Activated CD4-positive, alpha-beta T cell treated with anti-CD3 and anti-CD28 coated beads, Interleukin-2, amount 50 U/mL, for 16 hours (primary cell): Measurements from ENCODE around the gene GASK1A.
A peak's percentile ranks its signal among the peaks of the same experiment; 100 is the strongest.
"Not testable (repeated sequence)": the region's sequence is repeated elsewhere in the genome, so short reads cannot be mapped to it uniquely, and the experiment has no call there.

Experiments
- DNase-seq: peaks from one replicate; pipeline ENCODE4 v3.0.0-alpha.2; 2020

The GASK1A gene

GRCh38 chr3:42979044-42979972, at the start of gene GASK1A:
TSS of gene GASK1A (plus strand) at chr3:42979311. CDS start at chr3:42979643, 332 bp downstream.
- no peak for DNase-seq

GRCh38 chr3:42934111-42934510, 45.0 kb upstream of the GASK1A start:
- no peak for DNase-seq

GRCh38 chr3:42934910-42935309, 44.2 kb upstream of the GASK1A start:
- DNase-seq, result no peak

GRCh38 chr3:42935472-42935871, 43.6 kb upstream of the GASK1A start:
- DNase-seq, result no peak

- no peak for DNase-seq
Observed at GRCh38 chr3:42936157-42936981, 42.7 kb upstream of the GASK1A start.

- no peak for DNase-seq
Observed at GRCh38 chr3:42937334-42937733, 41.8 kb upstream of the GASK1A start.

- no peak for DNase-seq
Observed at GRCh38 chr3:42942693-42943092, 36.4 kb upstream of the GASK1A start.

- peak; percentile 62 for DNase-seq
Observed at GRCh38 chr3:42946050-42946449, 33.1 kb upstream of the GASK1A start.

- DNase-seq, result no peak
Observed at GRCh38 chr3:42957573-42957972, 21.5 kb upstream of the GASK1A start.

GRCh38 chr3:42960282-42960681, 18.8 kb upstream of the GASK1A start:
- no peak for DNase-seq

GRCh38 chr3:42960786-42961185, 18.3 kb upstream of the GASK1A start:
- no peak for DNase-seq

GRCh38 chr3:42961633-42962032, 17.5 kb upstream of the GASK1A start:
- DNase-seq, result peak; percentile 9

GRCh38 chr3:42963269-42963668, 15.8 kb upstream of the GASK1A start:
- DNase-seq, result no peak

- DNase-seq, result no peak
Observed at GRCh38 chr3:42964266-42964665, 14.8 kb upstream of the GASK1A start.

GRCh38 chr3:42970557-42970956, 8.6 kb upstream of the GASK1A start:
- no peak for DNase-seq

GRCh38 chr3:42970976-42971772, 7.9 kb upstream of the GASK1A start:
- no peak for DNase-seq

- DNase-seq, result not testable (repeated sequence)
Observed at GRCh38 chr3:42974906-42975305, 4.2 kb upstream of the GASK1A start.

- DNase-seq, result no peak
Observed at GRCh38 chr3:42975456-42975855, 3.7 kb upstream of the GASK1A start.

- no peak for DNase-seq
Observed at GRCh38 chr3:42975955-42976354, 3.2 kb upstream of the GASK1A start.

GRCh38 chr3:42980209-42980608, 1.1 kb downstream of the GASK1A start:
- no peak for DNase-seq

GRCh38 chr3:42980909-42981308, 1.8 kb downstream of the GASK1A start:
- no peak for DNase-seq

- DNase-seq, result no peak
Observed at GRCh38 chr3:42982645-42983412, 3.7 kb downstream of the GASK1A start.
